HEK293 (cell line): ENCODE results near the gene MLLT3.

Experiments used
- CTCF ChIA-PET: fragments of 350-600 bp; formaldehyde crosslinking; extraction: SDS; loops from one replicate; lab custom pipeline; 2021; ENCODE audit warnings: antibody characterized with exemption; lab: Yijun Ruan, JAX
- POLR2A ChIA-PET: fragments of 300-600 bp; formaldehyde crosslinking; extraction: SDS; loops from one replicate; lab custom pipeline; 2020; ENCODE audit warnings: antibody characterized with exemption, inconsistent platforms; lab: Yijun Ruan, JAX
- H3K27ac ChIP-seq: fragments of 200-500 bp; sonication (Bioruptor generic); 2 replicates; pipeline ENCODE4 v1.5.1; 2014; ENCODE audit warnings: low read depth, low read length, control low read depth, inconsistent platforms; ENCODE audit errors: extremely low read depth
- H3K36me3 ChIP-seq, 2 experiments: fragments of 200-500 bp in 1 of 2; sonication (Bioruptor generic) in 1 of 2; 1 replicate in 1 of 2; 2 replicates in 1 of 2; pipeline ENCODE4 v1.5.1; 2014 to 2017; ENCODE audit warnings: inconsistent platforms in 2 of 2, low read length in 2 of 2; ENCODE audit not compliant: control insufficient read depth in 2 of 2, insufficient read depth in 1 of 2
- H3K4me1 ChIP-seq: fragments of 200-500 bp; sonication (Bioruptor generic); 2 replicates; pipeline ENCODE4 v1.5.1; 2014; ENCODE audit warnings: mild to moderate bottlenecking, low read length, inconsistent platforms; ENCODE audit not compliant: control insufficient read depth, insufficient read depth
- H3K4me3 ChIP-seq: 2 replicates; pipeline ENCODE4 v1.5.1; 2011; ENCODE audit warnings: low read depth, mild to moderate bottlenecking, control low read depth, low read length, moderate library complexity
- H3K9me3 ChIP-seq: fragments of 200-500 bp; sonication (Bioruptor generic); 2 replicates; pipeline ENCODE4 v1.5.1; 2014; ENCODE audit warnings: low read depth, low read length, inconsistent platforms; ENCODE audit not compliant: control insufficient read depth, insufficient read depth
- EGR2 ChIP-seq: fragments of 450-650 bp; formaldehyde crosslinking; IDR thresholded peaks from 2 replicates; pipeline ENCODE4 v1.5.1; 2016; ENCODE audit warnings: low read depth, missing biosample characterization, missing genetic modification characterization
- IKZF3 ChIP-seq: fragments of 450-650 bp; IDR thresholded peaks from 2 replicates; pipeline ENCODE4 v1.5.0; 2018; ENCODE audit warnings: missing biosample characterization, mild to moderate bottlenecking, missing genetic modification characterization, moderate library complexity
- KLF7 ChIP-seq: fragments of 450-650 bp; formaldehyde crosslinking; IDR thresholded peaks from 2 replicates; pipeline ENCODE4 v1.5.1; 2016; ENCODE audit warnings: missing biosample characterization, missing genetic modification characterization, borderline replicate concordance
- KLF8 ChIP-seq: fragments of 450-650 bp; formaldehyde crosslinking; IDR thresholded peaks from 2 replicates; pipeline ENCODE4 v1.5.1; 2016; ENCODE audit warnings: missing biosample characterization, missing genetic modification characterization
- MYNN ChIP-seq: fragments of 450-650 bp; formaldehyde crosslinking; IDR thresholded peaks from 2 replicates; pipeline ENCODE4 v1.5.1; 2016; ENCODE audit warnings: missing biosample characterization, missing genetic modification characterization, borderline replicate concordance
- ZBTB48 ChIP-seq: fragments of 450-650 bp; formaldehyde crosslinking; IDR thresholded peaks from 2 replicates; pipeline ENCODE4 v1.5.1; 2016; ENCODE audit warnings: missing biosample characterization, missing genetic modification characterization
- ZNF10 ChIP-seq: fragments of 450-650 bp; formaldehyde crosslinking; IDR thresholded peaks from 2 replicates; pipeline ENCODE4 v1.5.1; 2017; ENCODE audit warnings: missing biosample characterization, missing genetic modification characterization
- ZNF18 ChIP-seq: fragments of 450-650 bp; formaldehyde crosslinking; IDR thresholded peaks from 2 replicates; pipeline ENCODE4 v1.5.1; 2016; ENCODE audit warnings: missing biosample characterization, missing genetic modification characterization
- ZNF223 ChIP-seq: fragments of 450-650 bp; formaldehyde crosslinking; IDR thresholded peaks from 2 replicates; pipeline ENCODE4 v1.5.1; 2016; ENCODE audit warnings: missing biosample characterization, missing genetic modification characterization
- ZNF23 ChIP-seq: fragments of 450-650 bp; formaldehyde crosslinking; IDR thresholded peaks from 2 replicates; pipeline ENCODE4 v1.5.1; 2016; ENCODE audit warnings: missing biosample characterization, missing genetic modification characterization, borderline replicate concordance
- ZNF324 ChIP-seq: fragments of 450-650 bp; formaldehyde crosslinking; IDR thresholded peaks from 2 replicates; pipeline ENCODE4 v1.5.1; 2016; ENCODE audit warnings: missing biosample characterization, missing genetic modification characterization
- ZNF335 ChIP-seq: fragments of 450-650 bp; formaldehyde crosslinking; conservative IDR thresholded peaks from 2 replicates; pipeline ENCODE4 v1.5.1; 2016; ENCODE audit warnings: missing biosample characterization, missing genetic modification characterization
- ZNF664 ChIP-seq: fragments of 450-650 bp; formaldehyde crosslinking; IDR thresholded peaks from 2 replicates; pipeline ENCODE4 v1.5.1; 2016; ENCODE audit warnings: missing biosample characterization, missing genetic modification characterization
- ZNF701 ChIP-seq: fragments of 450-650 bp; formaldehyde crosslinking; IDR thresholded peaks from 2 replicates; pipeline ENCODE4 v1.5.1; 2016; ENCODE audit warnings: missing biosample characterization, missing genetic modification characterization
- TF ChIP-seq, protein P1 (sequence below): fragments of 450-650 bp; formaldehyde crosslinking; IDR thresholded peaks from 2 replicates; pipeline ENCODE4 v1.5.1; 2016; ENCODE audit warnings: missing biosample characterization, missing genetic modification characterization
- TF ChIP-seq, protein P2 (sequence below): fragments of 450-650 bp; formaldehyde crosslinking; IDR thresholded peaks from 2 replicates; pipeline ENCODE4 v1.5.1; 2016; ENCODE audit warnings: missing biosample characterization, missing genetic modification characterization
- TF ChIP-seq, protein P3 (sequence below): fragments of 450-650 bp; formaldehyde crosslinking; IDR thresholded peaks from 2 replicates; pipeline ENCODE4 v1.5.1; 2017; ENCODE audit warnings: missing biosample characterization, mild to moderate bottlenecking, missing genetic modification characterization, moderate library complexity

MLLT3 gene

DNA sequence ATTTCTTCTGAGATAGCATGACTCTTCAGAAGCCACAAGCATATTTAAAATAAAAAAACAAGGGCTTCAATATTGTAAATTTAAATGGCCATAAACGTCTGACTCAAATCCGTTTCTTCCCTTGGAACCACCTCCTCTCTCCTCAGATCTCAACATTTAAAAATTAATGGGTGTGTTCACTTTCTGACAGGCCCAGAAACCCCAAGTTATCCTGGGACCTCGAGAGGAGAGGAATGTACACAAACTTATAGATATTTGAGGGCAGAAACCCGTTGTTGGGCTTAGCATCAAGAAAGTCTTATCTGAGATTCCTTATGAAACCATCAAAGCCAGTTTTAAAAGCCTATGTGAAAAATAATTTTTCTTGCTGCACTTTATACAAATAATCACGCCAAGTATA, 29.2 kb downstream of the MLLT3 start:
- Histone ChIP-seq H3K27ac (no peak overlapping the region), H3K4me3 (no peak overlapping the region), H3K9me3 (no peaks in the 10 kb centered on the region), H3K36me3 (no peaks in the 10 kb centered on the region; a peak in 1 of 3 replicates), H3K4me1 (peaks cover 13% of the 10 kb centered on the region)
- POLR2A ChIA-PET = no interaction called here
- CTCF ChIA-PET = interaction anchor here (0.6 kb wide), 1 partner anchor 70 kb away, joined by 4 read pairs; no protein-coding TSS in a partner anchor
- TF ChIP-seq MYNN (tag by site-specific recombination) (no peak), ZNF664 (no peak), ZNF335 (tag by site-specific recombination) (no peak), ZNF701 (no peak), ZNF18 (tag by site-specific recombination) (no peak), ZNF10 (tag by site-specific recombination) (no peak), KLF8 (tag by site-specific recombination) (no peak), EGR2 (tag by site-specific recombination) (no peak), ZNF324 (no peak)
- TF ChIP-seq, protein P1, sequence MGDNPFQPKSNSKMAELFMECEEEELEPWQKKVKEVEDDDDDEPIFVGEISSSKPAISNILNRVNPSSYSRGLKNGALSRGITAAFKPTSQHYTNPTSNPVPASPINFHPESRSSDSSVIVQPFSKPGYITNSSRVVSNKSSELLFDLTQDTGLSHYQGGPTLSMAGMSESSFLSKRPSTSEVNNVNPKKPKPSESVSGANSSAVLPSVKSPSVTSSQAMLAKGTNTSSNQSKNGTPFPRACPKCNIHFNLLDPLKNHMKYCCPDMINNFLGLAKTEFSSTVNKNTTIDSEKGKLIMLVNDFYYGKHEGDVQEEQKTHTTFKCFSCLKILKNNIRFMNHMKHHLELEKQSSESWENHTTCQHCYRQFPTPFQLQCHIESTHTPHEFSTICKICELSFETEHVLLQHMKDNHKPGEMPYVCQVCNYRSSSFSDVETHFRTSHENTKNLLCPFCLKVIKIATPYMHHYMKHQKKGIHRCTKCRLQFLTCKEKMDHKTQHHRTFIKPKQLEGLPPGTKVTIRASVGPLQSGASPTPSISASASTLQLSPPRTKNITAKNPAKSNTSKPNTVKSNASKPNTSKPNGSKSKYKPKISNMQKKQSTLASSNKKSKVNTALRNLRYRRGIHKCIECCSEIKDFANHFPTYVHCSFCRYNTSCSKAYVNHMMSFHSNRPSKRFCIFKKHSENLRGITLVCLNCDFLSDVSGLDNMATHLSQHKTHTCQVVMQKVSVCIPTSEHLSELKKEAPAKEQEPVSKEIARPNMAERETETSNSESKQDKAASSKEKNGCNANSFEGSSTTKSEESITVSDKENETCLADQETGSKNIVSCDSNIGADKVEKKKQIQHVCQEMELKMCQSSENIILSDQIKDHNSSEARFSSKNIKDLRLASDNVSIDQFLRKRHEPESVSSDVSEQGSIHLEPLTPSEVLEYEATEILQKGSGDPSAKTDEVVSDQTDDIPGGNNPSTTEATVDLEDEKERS (tag by site-specific recombination) = no peak
- TF ChIP-seq, protein P2, sequence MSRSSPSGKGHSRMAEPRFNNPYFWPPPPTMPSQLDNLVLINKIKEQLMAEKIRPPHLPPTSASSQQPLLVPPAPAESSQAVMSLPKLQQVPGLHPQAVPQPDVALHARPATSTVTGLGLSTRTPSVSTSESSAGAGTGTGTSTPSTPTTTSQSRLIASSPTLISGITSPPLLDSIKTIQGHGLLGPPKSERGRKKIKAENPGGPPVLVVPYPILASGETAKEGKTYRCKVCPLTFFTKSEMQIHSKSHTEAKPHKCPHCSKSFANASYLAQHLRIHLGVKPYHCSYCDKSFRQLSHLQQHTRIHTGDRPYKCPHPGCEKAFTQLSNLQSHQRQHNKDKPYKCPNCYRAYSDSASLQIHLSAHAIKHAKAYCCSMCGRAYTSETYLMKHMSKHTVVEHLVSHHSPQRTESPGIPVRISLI (tag by site-specific recombination) = no peak

DNA sequence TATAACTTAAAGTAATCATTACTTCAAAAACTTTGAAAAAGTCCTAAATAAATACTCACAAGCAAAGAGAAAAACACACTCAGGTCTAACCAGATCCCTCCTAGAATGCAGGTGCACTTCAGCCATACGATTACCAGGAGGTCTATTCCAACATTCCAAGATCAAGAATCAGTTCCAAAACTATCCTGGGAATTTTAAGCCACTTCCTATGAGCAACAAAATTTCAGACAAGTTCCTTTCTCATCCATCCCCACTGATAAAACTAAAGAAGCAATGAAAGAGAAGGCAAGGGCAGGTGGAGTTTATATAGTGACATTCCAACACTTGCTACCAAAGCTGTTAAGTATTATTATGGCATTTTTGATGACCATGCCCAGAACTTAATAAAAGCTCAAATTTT, 29.6 kb downstream of the MLLT3 start:
- Histone ChIP-seq H3K4me3 (no peak overlapping the region), H3K27ac (no peak overlapping the region), H3K9me3 (no peaks in the 10 kb centered on the region), H3K4me1 (peaks cover 9% of the 10 kb centered on the region), H3K36me3 (no peaks in the 10 kb centered on the region; a peak in 1 of 3 replicates)
- ChIA-PET CTCF (no interaction called here), POLR2A (no interaction called here)
- no peak for TF ChIP-seq ZNF23 (tag by site-specific recombination)
- no peak for TF ChIP-seq ZNF223
- TF ChIP-seq ZBTB48 = no peak
- no peak for TF ChIP-seq ZNF335 (tag by site-specific recombination)
- TF ChIP-seq KLF7 (tag by site-specific recombination) = no peak
- TF ChIP-seq, protein P3, sequence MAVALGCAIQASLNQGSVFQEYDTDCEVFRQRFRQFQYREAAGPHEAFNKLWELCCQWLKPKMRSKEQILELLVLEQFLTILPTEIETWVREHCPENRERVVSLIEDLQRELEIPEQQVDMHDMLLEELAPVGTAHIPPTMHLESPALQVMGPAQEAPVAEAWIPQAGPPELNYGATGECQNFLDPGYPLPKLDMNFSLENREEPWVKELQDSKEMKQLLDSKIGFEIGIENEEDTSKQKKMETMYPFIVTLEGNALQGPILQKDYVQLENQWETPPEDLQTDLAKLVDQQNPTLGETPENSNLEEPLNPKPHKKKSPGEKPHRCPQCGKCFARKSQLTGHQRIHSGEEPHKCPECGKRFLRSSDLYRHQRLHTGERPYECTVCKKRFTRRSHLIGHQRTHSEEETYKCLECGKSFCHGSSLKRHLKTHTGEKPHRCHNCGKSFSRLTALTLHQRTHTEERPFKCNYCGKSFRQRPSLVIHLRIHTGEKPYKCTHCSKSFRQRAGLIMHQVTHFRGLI = no peak
- 0 out of 2 replicates have a peak, but pooled peaks have one; percentile 17 for TF ChIP-seq IKZF3 (tag by site-specific recombination)
